Activated T-cell treated with anti-CD3 and anti-CD28 coated beads, Interleukin-2, amount 50 U/mL, for 72 hours (primary cell): ENCODE data around the gene CTTN. TPM values are rescaled to one million over a fixed set of nuclear protein-coding genes. Genes with fewer than 3 reads are reported as not detected.

Source experiments
- ATAC-seq, 2 donors: fragments of 150-1000 bp; cut with Tn5 transposase; replicated peaks in 1 of 2; 2 replicates each; pipeline ENCODE4 v1.10.0; 2021; ENCODE audit warnings: moderate library complexity in 2 of 2, mild to moderate bottlenecking in 1 of 2
- DNase-seq, 2 donors: peaks; one replicate each; pipeline ENCODE4 v3.0.0; 2021 to 2022; ENCODE audit warnings: mixed read lengths in 1 of 2
- H3K27ac Mint-ChIP-seq: one replicate; pipeline ENCODE4 v1.8.0; 2022; ENCODE audit warnings: mild to moderate bottlenecking, moderate library complexity, mixed read lengths
- H3K27me3 Mint-ChIP-seq: one replicate; pipeline ENCODE4 v1.8.0; 2022; ENCODE audit warnings: low read depth, mixed read lengths
- H3K36me3 Mint-ChIP-seq, 2 donors: one replicate each; pipeline ENCODE4 v1.8.0; 2022; ENCODE audit warnings: mixed read lengths in 2 of 2, mild to moderate bottlenecking in 1 of 2; ENCODE audit not compliant: insufficient read depth in 2 of 2
- H3K4me1 Mint-ChIP-seq: one replicate; pipeline ENCODE4 v1.8.0; 2022; ENCODE audit warnings: low read depth, mixed read lengths
- H3K4me3 Mint-ChIP-seq, 2 donors: one replicate each; pipeline ENCODE4 v1.8.0; 2022; ENCODE audit warnings: mild to moderate bottlenecking in 2 of 2, mixed read lengths in 2 of 2, moderate library complexity in 2 of 2
- H3K9me3 Mint-ChIP-seq, 2 donors: one replicate each; pipeline ENCODE4 v1.8.0; 2022; ENCODE audit warnings: mixed read lengths in 2 of 2
- total RNA-seq, 2 donors: library from RNA; stranded (reverse); gene quantifications; one replicate each; pipeline ENCODE4 v1.2.3, GENCODE V29; 2022

CTTN gene
- total RNA-seq, 2 donors from 2014 or later: 29.5 to 42.9 TPM

- Mint-ChIP-seq H3K27me3 (peaks cover 26% of the 10 kb centered on the region), H3K36me3 (no peaks in the 10 kb centered on the region), H3K4me3 (no peak overlapping the region), H3K27ac (no peak overlapping the region), H3K4me1 (no peaks in the 10 kb centered on the region), H3K9me3 (no peaks in the 10 kb centered on the region)
- DNase-seq (no peak), ATAC-seq (no peak)
Observed at GRCh38 chr11:70462818-70463477, 64.6 kb downstream of the CTTN start.

- ATAC-seq (no peak), DNase-seq (no peak)
- H3K4me1 Mint-ChIP-seq: no peaks in the 10 kb centered on the region
- peaks cover 28% of the 10 kb centered on the region for H3K27me3 Mint-ChIP-seq
- H3K27ac Mint-ChIP-seq: no peak overlapping the region
- no peak overlapping the region for H3K4me3 Mint-ChIP-seq
- H3K36me3 Mint-ChIP-seq: no peaks in the 10 kb centered on the region
- no peaks in the 10 kb centered on the region for H3K9me3 Mint-ChIP-seq
Observed at GRCh38 chr11:70463478-70464255, 65.3 kb downstream of the CTTN start.

- no peak for ATAC-seq
- DNase-seq: no peak
- Mint-ChIP-seq H3K27ac (no peak overlapping the region), H3K36me3 (no peaks in the 10 kb centered on the region), H3K27me3 (peaks cover 29% of the 10 kb centered on the region), H3K4me1 (no peaks in the 10 kb centered on the region), H3K4me3 (no peak overlapping the region), H3K9me3 (no peaks in the 10 kb centered on the region)
Observed at GRCh38 chr11:70464509-70465361, 66.4 kb downstream of the CTTN start.

GRCh38 chr11:70466154-70466553, 67.8 kb downstream of the CTTN start:
- H3K4me1 Mint-ChIP-seq: no peaks in the 10 kb centered on the region
- H3K4me3 Mint-ChIP-seq: no peak overlapping the region
- DNase-seq (no peak), ATAC-seq (no peak)
- peaks cover 35% of the 10 kb centered on the region for H3K27me3 Mint-ChIP-seq
- no peaks in the 10 kb centered on the region for H3K9me3 Mint-ChIP-seq
- no peak overlapping the region for H3K27ac Mint-ChIP-seq
- H3K36me3 Mint-ChIP-seq: no peaks in the 10 kb centered on the region

- Mint-ChIP-seq H3K36me3 (no peaks in the 10 kb centered on the region), H3K9me3 (no peaks in the 10 kb centered on the region), H3K27ac (no peak overlapping the region), H3K27me3 (peaks cover 33% of the 10 kb centered on the region), H3K4me1 (no peaks in the 10 kb centered on the region), H3K4me3 (no peak overlapping the region)
- ATAC-seq (no peak), DNase-seq (no peak)
Observed at GRCh38 chr11:70466596-70466995, 68.3 kb downstream of the CTTN start.

GRCh38 chr11:70467201-70468085, 69.1 kb downstream of the CTTN start:
- ATAC-seq (no peak), DNase-seq (peak; percentile 58 to 67)
- H3K36me3 Mint-ChIP-seq: no peaks in the 10 kb centered on the region
- no peak overlapping the region for H3K4me3 Mint-ChIP-seq
- no peak overlapping the region for H3K27ac Mint-ChIP-seq
- peaks cover 34% of the 10 kb centered on the region for H3K27me3 Mint-ChIP-seq
- no peaks in the 10 kb centered on the region for H3K4me1 Mint-ChIP-seq
- no peaks in the 10 kb centered on the region for H3K9me3 Mint-ChIP-seq

GRCh38 chr11:70468256-70469195, 70.2 kb downstream of the CTTN start:
- H3K4me3 Mint-ChIP-seq: no peak overlapping the region
- H3K36me3 Mint-ChIP-seq: no peaks in the 10 kb centered on the region
- no peaks in the 10 kb centered on the region for H3K4me1 Mint-ChIP-seq
- no peak for DNase-seq
- no peak for ATAC-seq
- H3K27ac Mint-ChIP-seq: no peak overlapping the region
- H3K9me3 Mint-ChIP-seq: no peaks in the 10 kb centered on the region
- peaks cover 34% of the 10 kb centered on the region for H3K27me3 Mint-ChIP-seq

GRCh38 chr11:70470127-70470526, 71.8 kb downstream of the CTTN start:
- H3K27ac Mint-ChIP-seq: no peak overlapping the region

GRCh38 chr11:70471254-70471653, 72.9 kb downstream of the CTTN start:
- Mint-ChIP-seq H3K36me3 (no peaks in the 10 kb centered on the region), H3K9me3 (no peaks in the 10 kb centered on the region), H3K27me3 (peaks cover 27% of the 10 kb centered on the region), H3K4me1 (no peaks in the 10 kb centered on the region), H3K4me3 (no peak overlapping the region), H3K27ac (no peak overlapping the region)
- ATAC-seq (no peak), DNase-seq (peak; percentile 15 to 18)

More at GRCh38 chr11:70470127-70470526, 71.8 kb downstream of the CTTN start:
- no peak for ATAC-seq
- peaks cover 34% of the 10 kb centered on the region for H3K27me3 Mint-ChIP-seq
- no peak overlapping the region for H3K4me3 Mint-ChIP-seq
- no peaks in the 10 kb centered on the region for H3K36me3 Mint-ChIP-seq
- H3K4me1 Mint-ChIP-seq: no peaks in the 10 kb centered on the region
- no peak for DNase-seq
- H3K9me3 Mint-ChIP-seq: no peaks in the 10 kb centered on the region

GRCh38 chr11:70472240-70472639, 73.9 kb downstream of the CTTN start:
- Mint-ChIP-seq H3K36me3 (no peaks in the 10 kb centered on the region), H3K4me3 (no peak overlapping the region), H3K9me3 (no peaks in the 10 kb centered on the region), H3K4me1 (no peaks in the 10 kb centered on the region), H3K27ac (no peak overlapping the region), H3K27me3 (peaks cover 27% of the 10 kb centered on the region)
- ATAC-seq: no peak
- DNase-seq: no peak

GRCh38 chr11:70473186-70473872, 75.0 kb downstream of the CTTN start:
- no peak for ATAC-seq
- no peaks in the 10 kb centered on the region for H3K36me3 Mint-ChIP-seq
- no peak overlapping the region for H3K27ac Mint-ChIP-seq
- peaks cover 23% of the 10 kb centered on the region for H3K27me3 Mint-ChIP-seq
- no peaks in the 10 kb centered on the region for H3K4me1 Mint-ChIP-seq
- no peak overlapping the region for H3K4me3 Mint-ChIP-seq
- no peaks in the 10 kb centered on the region for H3K9me3 Mint-ChIP-seq
- no peak for DNase-seq
